ENCODE data around the gene D2HGDH. TPM values are rescaled to one million over a fixed set of nuclear protein-coding genes. Genes with fewer than 3 reads are reported as not detected.

D2HGDH gene
- total RNA-seq, 2 experiments from 2014 or later, result 23.2 to 68.1 TPM

DNA sequence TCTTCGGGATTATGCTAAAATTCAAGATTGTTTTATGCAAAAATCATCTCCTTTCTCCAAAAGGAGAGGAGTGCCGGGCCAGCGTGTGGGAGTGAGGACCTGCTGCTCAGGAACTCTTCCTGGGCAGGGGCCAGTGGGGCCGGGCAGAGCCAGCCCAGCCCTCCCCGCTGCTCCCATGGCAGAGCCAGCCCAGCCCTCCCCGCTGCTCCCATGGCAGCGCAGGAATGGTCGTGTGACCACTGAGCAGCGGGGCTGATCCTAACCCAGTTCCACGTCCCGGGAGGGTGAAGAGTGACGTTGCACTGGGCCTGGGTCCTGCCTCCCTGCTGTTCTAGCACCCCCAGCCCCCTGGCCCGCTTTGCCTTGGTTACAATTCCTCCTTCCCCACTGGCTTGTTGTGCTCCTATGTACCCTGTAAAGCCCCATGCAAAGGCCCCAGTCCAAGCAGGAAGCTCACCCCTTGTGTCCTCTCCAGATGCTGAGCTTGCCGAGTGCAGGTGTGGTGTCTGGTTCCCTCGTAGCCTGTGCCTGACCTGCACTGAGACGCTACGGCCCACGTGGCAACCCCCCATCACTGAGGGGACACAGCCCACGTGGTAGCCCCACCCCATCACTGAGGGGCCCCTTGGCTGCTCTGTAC lies 63.1 kb downstream of the D2HGDH start:
- ChIA-PET POLR2A (no interaction called here), CTCF (ENCODE audit: unreplicated experiment) (no interaction called here)
- H2AFZ ChIP-seq (ENCODE audit: low read length), result no peak overlapping the region
- H4K20me1 ChIP-seq (ENCODE audit: insufficient read depth, low read length), result no peaks in the 10 kb centered on the region
- no peaks in the 10 kb centered on the region for H3K36me3 ChIP-seq (ENCODE audit: insufficient read depth, low read length)
- H3K9me3 ChIP-seq (ENCODE audit: low read length), result no peaks in the 10 kb centered on the region
- no peak overlapping the region for H3K4me2 ChIP-seq (ENCODE audit: low read length)
- H3K27ac ChIP-seq (ENCODE audit: low read depth, low read length, poor library complexity, severe bottlenecking), result no peak overlapping the region
- no peak overlapping the region for H3K4me3 ChIP-seq (ENCODE audit: low read depth, low read length, poor library complexity, severe bottlenecking)
- H3K9me2 ChIP-seq (ENCODE audit: insufficient read depth, low read length), result no peaks in the 10 kb centered on the region
- BruUV-seq (replicated peaks), result no TSS peak
- no peaks in the 10 kb centered on the region for H3K79me2 ChIP-seq (ENCODE audit: insufficient read depth, low read depth, low read length)
- intact Hi-C loops (cut with micrococcal nuclease; ENCODE audit: unreplicated experiment), result no loop called here
- TF ChIP-seq, protein P1, sequence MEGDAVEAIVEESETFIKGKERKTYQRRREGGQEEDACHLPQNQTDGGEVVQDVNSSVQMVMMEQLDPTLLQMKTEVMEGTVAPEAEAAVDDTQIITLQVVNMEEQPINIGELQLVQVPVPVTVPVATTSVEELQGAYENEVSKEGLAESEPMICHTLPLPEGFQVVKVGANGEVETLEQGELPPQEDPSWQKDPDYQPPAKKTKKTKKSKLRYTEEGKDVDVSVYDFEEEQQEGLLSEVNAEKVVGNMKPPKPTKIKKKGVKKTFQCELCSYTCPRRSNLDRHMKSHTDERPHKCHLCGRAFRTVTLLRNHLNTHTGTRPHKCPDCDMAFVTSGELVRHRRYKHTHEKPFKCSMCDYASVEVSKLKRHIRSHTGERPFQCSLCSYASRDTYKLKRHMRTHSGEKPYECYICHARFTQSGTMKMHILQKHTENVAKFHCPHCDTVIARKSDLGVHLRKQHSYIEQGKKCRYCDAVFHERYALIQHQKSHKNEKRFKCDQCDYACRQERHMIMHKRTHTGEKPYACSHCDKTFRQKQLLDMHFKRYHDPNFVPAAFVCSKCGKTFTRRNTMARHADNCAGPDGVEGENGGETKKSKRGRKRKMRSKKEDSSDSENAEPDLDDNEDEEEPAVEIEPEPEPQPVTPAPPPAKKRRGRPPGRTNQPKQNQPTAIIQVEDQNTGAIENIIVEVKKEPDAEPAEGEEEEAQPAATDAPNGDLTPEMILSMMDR (conservative IDR thresholded peaks at IDR 0.05; ENCODE audit: low read length), result no peak
- no peak for TF ChIP-seq EZH2phosphoT487 (IDR thresholded peaks at IDR 0.05; ENCODE audit: borderline replicate concordance, low read depth, low read length)
- DNase-seq (ENCODE audit: low spot score), result no peak
- no peaks in the 10 kb centered on the region for H3K4me1 ChIP-seq (ENCODE audit: insufficient read depth, low read length, poor library complexity, severe bottlenecking)

DNA sequence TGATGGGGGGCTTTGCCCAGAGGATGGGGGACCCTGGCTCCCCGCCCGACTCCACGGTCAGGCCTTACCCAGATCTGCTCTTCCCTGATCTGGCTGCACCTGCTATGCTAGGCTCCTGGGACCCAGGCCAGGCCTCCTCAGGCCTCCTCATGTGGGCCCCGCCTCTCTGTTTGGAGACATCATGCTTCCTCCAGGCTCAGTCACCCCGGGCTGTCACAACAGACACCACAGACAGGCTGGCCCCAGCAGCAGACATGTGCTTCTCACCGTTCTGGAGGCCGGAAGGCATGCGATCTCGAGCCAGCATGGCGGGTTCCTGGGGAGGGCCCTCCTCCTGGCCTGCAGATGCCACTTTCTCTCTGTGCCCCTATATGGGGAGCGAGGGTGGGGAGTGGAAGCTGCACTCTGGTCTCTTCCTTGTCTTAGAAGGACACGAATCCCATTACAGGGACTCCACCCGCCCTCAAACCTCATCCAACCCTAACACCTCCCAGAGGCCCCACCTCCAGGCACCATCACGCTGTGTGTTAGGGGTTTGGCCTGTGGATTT lies 63.7 kb downstream of the D2HGDH start:
- POLR2A ChIA-PET, result interaction anchor here (0.7 kb wide), 1 partner anchor 57 kb away, joined by 3 read pairs; no protein-coding TSS in a partner anchor
- Histone ChIP-seq H3K9me2 (ENCODE audit: insufficient read depth, low read length) (no peaks in the 10 kb centered on the region), H2AFZ (ENCODE audit: low read length) (no peak overlapping the region), H4K20me1 (ENCODE audit: insufficient read depth, low read length) (no peaks in the 10 kb centered on the region), H3K4me2 (ENCODE audit: low read length) (no peak overlapping the region), H3K79me2 (ENCODE audit: insufficient read depth, low read depth, low read length) (no peaks in the 10 kb centered on the region), H3K36me3 (ENCODE audit: insufficient read depth, low read length) (no peaks in the 10 kb centered on the region), H3K27ac (ENCODE audit: low read depth, low read length, poor library complexity, severe bottlenecking) (no peak overlapping the region), H3K4me3 (ENCODE audit: low read depth, low read length, poor library complexity, severe bottlenecking) (no peak overlapping the region), H3K4me1 (ENCODE audit: insufficient read depth, low read length, poor library complexity, severe bottlenecking) (no peaks in the 10 kb centered on the region), H3K9me3 (ENCODE audit: low read length) (no peaks in the 10 kb centered on the region)
- no TSS peak for BruUV-seq (replicated peaks)
- TF ChIP-seq, protein P1 (conservative IDR thresholded peaks at IDR 0.05; ENCODE audit: low read length), result no peak
- TF ChIP-seq EZH2phosphoT487 (IDR thresholded peaks at IDR 0.05; ENCODE audit: borderline replicate concordance, low read depth, low read length), result no peak
- DNase-seq (ENCODE audit: low spot score), result no peak
- CTCF ChIA-PET (ENCODE audit: unreplicated experiment), result no interaction called here
- intact Hi-C loops (cut with micrococcal nuclease; ENCODE audit: unreplicated experiment), result no loop called here

Measured in OCI-LY7 (cell line).